HL-60 (cell line): ENCODE data around the gene FAM20A.
"Not testable (repeated sequence)": the region's sequence is repeated elsewhere in the genome, so short reads cannot be mapped to it uniquely, and the experiment has no call there.

Experiments used
- POLR2AphosphoS5 ChIP-seq: IDR thresholded peaks from 2 replicates; pipeline ENCODE4 v1.6.1; 2012; ENCODE audit warnings: low read depth
- TF ChIP-seq, protein P1 (sequence below): IDR thresholded peaks from one replicate; pipeline ENCODE4 v1.5.1; 2011; ENCODE audit warnings: low read length, control low read depth, inconsistent platforms; ENCODE audit not compliant: insufficient read depth

DNA sequence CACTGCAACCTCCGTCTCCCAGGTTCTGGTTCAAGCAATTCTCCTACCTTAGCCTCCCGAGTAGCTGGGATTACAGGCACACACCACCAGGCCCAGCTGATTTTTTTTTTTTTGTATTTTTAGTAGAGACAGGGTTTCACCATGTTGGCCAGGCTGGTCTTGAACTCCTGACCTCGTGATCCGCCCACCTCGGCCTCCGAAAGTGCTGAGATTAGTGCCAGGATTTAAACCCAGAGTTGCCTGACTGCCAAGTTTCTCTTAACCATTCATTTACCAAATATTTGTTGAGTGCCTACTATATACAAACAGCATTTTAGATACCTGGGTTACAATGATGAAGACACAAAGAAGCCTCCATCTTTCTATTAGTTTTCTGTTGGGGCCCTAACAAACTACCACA is 18.3 kb downstream of the FAM20A start:
- not testable (repeated sequence) for TF ChIP-seq POLR2AphosphoS5
- TF ChIP-seq, protein P1, sequence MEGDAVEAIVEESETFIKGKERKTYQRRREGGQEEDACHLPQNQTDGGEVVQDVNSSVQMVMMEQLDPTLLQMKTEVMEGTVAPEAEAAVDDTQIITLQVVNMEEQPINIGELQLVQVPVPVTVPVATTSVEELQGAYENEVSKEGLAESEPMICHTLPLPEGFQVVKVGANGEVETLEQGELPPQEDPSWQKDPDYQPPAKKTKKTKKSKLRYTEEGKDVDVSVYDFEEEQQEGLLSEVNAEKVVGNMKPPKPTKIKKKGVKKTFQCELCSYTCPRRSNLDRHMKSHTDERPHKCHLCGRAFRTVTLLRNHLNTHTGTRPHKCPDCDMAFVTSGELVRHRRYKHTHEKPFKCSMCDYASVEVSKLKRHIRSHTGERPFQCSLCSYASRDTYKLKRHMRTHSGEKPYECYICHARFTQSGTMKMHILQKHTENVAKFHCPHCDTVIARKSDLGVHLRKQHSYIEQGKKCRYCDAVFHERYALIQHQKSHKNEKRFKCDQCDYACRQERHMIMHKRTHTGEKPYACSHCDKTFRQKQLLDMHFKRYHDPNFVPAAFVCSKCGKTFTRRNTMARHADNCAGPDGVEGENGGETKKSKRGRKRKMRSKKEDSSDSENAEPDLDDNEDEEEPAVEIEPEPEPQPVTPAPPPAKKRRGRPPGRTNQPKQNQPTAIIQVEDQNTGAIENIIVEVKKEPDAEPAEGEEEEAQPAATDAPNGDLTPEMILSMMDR: not testable (repeated sequence)
